ENCODE results near the gene YAF2.

DNA sequence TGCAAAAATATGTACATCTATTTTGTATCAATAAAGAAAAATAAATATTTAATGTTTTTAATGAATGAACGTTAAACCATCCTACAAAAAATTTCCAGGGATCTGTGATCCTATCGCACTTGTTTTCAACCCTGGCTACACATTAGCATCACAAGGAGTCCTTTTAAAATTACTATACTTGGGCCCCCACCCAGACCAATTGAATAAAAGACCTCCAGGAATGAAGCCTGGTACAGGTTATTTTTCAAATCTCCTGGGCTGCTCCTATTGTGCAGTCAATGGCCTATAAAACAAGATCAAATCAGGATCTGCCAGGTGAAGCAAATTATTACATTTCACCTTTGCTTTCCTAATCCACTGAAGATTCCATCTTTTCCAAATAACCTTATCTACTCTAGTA, 59.9 kb downstream of the YAF2 start:
- TF ChIP-seq CTCF (conservative IDR thresholded peaks at IDR 0.05; ENCODE audit: low read depth in 2 of 2) (no peak), POLR2AphosphoS5 (IDR thresholded peaks at IDR 0.05; ENCODE audit: low read depth) (no peak), EZH2 (IDR thresholded peaks at IDR 0.05; ENCODE audit: low read depth, unreplicated experiment) (no peak), ZNF114 (CRISPR knock-in tag; IDR thresholded peaks at IDR 0.05) (no peak), ETS1 (IDR thresholded peaks at IDR 0.05) (no peak)
- TF ChIP-seq, protein P1, sequence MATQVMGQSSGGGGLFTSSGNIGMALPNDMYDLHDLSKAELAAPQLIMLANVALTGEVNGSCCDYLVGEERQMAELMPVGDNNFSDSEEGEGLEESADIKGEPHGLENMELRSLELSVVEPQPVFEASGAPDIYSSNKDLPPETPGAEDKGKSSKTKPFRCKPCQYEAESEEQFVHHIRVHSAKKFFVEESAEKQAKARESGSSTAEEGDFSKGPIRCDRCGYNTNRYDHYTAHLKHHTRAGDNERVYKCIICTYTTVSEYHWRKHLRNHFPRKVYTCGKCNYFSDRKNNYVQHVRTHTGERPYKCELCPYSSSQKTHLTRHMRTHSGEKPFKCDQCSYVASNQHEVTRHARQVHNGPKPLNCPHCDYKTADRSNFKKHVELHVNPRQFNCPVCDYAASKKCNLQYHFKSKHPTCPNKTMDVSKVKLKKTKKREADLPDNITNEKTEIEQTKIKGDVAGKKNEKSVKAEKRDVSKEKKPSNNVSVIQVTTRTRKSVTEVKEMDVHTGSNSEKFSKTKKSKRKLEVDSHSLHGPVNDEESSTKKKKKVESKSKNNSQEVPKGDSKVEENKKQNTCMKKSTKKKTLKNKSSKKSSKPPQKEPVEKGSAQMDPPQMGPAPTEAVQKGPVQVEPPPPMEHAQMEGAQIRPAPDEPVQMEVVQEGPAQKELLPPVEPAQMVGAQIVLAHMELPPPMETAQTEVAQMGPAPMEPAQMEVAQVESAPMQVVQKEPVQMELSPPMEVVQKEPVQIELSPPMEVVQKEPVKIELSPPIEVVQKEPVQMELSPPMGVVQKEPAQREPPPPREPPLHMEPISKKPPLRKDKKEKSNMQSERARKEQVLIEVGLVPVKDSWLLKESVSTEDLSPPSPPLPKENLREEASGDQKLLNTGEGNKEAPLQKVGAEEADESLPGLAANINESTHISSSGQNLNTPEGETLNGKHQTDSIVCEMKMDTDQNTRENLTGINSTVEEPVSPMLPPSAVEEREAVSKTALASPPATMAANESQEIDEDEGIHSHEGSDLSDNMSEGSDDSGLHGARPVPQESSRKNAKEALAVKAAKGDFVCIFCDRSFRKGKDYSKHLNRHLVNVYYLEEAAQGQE (IDR thresholded peaks at IDR 0.05; ENCODE audit: unreplicated experiment) = no peak
